Hypothalamus (tissue), 51 donors: ENCODE measurements around the gene DENND1A.
"Not testable (repeated sequence)": the region's sequence is repeated elsewhere in the genome, so short reads cannot be mapped to it uniquely, and the experiment has no call there.

Experiments
- DNase-seq, 51 donors: peaks; one replicate each; lab custom pipeline; 2025; lab: John Stamatoyannopoulos, UW

Gene DENND1A

DNA sequence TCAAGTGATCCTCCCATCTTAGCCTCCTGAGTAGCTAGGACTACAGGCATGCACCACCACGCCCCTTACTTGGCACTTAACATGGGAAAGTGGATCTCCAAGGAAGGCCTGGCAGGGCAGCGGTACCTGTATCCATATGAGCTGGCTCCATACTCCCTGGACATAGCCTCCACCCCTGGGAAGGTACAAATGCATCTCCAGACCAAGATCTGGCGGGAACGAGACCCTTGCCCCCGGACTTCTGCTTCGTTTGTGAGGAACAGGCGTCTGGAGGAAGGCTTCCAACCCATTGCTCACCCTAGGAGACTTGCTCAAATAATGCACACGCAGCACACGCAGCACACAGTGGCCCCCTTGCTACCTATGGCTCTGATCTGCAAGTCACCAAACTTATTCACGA lies 518.7 kb downstream of the DENND1A start:
- no peak for DNase-seq

DNA sequence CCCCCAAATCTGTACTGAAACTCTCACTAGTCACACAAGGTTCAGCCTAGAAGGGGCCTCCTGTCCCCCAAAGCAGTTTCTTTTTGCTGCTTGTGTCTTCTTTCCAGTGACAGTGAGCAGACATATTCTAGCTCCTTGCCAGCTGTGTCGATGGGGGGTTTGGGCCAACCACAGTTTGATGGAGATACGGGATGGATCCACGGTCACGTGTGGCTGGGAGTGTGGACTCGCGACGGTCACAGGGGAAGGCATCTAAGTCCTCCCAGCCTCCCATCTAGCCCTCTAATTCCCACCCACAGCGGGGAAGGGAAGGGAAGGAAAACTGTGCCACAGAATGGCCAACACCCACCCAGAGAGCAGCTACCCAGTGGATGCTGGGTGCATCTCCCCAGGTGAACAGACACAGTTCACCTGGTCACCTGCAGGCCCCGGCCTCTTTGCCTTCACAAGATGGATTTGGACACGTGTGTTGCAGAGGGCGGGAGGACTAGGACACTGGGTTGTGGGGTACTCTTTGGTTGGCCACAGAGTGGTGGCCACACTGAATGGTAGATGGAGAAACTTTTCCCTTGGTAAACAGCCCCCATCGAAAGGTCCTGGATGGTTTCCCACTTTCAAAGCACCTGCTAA lies 519.5 kb downstream of the DENND1A start:
- DNase-seq = no peak

DNA sequence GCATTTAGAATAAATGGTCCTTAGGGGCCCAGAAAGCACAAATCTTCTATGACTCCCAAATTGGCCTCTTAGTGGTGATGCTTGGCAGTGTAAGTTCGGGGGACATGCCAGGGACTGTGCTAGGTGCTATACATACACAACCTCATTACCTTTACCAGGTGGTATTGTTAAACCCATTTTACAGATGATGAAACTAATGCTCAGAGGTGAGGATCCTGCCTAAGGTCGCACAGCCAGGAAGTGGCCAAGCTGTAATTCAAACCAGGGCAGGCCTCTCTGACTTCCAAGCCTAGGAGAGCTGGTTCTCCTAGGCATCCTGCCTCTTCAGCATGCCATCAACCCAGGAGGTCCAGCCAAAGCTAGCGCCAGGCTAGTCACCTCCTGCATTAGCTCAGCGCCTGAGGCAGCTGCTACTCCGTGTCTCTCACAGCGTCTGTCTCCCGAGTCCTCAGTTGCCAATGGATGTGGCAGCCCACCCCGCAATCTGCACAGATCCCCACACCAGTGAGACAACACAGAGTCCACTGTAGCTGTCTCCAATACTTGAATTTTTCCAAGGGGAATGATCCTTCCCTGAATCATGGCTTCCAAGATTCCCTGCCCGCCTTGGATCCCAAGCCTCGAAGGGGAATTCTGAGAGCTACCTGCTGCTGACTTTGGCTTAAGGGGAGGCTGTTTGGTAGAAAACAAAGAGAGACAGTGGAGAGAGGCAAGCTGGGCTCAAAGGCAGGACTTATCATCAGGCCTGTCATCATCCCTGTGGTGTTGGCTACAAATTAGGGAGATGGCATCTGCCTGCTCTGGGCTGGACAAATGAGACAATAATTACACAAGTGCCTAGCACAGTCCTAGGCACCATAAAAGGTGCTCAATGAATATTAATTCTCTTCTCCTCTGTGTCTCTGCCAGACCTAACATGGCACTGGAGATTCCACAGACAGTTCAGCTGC lies 521.3 kb downstream of the DENND1A start:
- no peak for DNase-seq

DNA sequence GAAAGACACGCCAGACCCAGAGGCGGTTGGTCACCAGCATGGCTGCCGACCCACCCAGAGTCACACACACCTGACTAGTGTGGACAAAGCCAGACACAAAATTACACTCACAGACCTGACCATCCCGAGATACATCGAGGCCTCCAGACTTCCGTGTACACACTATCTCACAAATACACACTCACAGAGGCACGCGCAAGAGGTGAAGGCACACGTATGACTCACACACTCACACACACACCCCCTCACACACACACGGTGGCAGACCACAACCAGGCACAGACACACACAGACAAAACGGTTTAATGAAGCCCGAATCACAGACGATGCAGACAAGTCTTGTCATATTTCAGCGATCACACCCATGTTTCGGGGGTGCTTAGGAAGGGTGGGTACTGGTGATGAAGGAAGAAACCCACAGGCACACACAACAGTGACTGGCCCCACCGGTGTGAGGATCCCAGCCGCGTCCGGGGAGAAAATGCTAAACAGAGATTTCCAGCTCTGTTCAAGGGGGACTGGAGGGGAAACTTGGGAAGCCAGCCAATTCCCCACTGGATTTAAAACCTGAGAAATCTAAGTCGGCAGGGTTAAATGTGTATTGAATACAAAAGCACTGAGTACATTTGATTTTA lies 522.6 kb downstream of the DENND1A start:
- no peak for DNase-seq

DNA sequence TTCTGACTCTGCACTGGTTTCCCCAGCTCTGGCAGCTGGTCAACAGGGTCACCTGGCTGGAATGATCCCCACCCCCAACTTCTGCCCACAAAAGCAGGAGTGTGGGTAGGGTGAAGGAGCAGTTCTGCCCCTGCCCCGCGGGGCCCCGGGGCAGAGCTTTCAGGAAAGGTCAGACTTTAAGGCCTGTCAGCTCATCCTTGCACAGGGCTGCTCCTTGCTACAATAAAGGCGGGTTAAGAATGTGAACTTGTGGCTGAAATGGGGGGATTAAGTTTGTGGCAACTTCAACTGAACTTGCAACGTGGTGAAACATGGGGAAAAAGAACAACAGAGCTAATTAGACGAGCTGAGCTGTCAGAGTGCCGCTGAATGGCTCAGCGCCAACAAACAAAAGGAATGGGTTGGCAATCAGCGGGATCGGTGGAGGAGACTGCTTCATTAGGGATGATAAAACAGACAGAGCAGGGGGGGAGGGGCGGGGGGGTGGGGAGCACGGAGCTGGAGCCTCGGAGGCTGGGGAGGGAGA lies 523.2 kb downstream of the DENND1A start:
- DNase-seq = peak in 2 of 51 donors; percentile 21 to 34

DNA sequence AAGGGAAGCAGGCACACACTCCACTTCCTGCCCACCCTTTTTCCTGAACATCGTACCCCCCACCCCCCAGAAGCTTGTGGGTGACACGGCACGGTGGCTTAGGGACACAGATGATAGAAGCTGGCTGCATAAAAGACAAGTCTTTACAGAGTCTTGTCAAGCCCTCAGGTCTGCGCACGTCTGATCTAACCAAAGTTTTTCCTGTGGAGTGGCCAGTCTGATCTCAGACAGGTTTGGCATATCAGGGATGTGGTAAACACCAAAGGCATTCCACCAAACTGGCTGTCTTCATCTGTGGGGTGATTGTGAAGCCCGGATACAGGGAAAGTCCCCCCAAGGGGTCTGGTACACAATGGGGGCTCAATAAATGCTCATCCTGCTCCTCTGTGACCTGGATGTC lies 523.9 kb downstream of the DENND1A start:
- no peak for DNase-seq

DNA sequence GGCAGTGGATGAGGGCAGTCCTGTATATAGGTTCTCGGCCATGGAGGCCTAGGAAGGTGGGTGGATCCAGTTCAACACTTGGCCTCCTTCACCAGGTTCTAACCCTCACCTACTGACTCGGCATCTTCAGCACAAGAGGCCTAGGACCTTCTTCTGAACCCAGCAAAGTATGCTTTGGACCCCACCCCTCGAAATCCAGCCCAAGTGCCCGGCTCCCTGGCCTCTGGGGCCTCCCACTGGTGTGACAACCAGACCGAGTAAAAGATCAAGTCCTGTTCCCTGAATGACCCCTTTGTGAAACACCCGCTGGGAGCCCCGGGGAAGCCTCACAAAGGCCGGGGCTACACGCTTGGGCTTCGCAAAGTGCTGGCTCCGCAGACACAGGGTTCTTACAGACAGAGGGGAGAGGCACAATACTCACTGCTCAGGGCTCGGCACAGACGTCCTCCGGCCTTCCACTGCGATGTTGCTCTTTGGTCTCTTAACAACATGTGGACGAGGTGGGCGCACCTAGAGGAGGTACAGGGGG lies 526.9 kb downstream of the DENND1A start:
- DNase-seq = peak in 10 of 51 donors; percentile 8 to 62 (median 25)

DNA sequence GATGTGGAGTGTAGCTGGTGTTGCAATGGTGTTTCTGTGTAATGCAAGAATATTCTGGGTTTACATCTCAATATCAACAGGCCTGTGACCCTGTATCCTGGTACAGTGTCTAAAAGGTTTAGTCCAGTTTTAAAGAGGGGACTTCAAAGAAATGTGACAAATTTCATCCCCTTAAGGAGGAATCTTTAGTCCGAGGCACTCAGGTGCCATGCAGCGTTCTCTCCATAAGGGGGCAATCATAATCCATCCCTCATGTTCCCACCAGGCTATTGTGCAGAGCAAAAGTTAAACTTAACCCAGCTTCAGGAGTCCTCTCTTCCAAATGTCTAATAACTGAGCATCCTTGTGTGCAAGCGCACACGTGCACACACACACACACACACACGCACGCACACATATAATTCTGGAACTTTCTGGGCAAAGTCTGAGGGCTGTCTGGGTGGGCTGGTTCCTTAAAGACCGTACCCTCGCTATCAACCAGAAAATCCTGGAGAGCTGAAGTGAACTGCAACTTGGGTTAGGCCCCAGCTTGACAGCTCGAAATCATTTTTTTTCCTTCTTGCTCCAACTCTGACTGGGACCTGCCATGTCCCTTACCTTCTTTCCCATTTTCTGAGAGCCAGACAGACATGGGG lies 527.9 kb downstream of the DENND1A start:
- DNase-seq = peak in 10 of 51 donors; percentile 16 to 59 (median 24)

DNA sequence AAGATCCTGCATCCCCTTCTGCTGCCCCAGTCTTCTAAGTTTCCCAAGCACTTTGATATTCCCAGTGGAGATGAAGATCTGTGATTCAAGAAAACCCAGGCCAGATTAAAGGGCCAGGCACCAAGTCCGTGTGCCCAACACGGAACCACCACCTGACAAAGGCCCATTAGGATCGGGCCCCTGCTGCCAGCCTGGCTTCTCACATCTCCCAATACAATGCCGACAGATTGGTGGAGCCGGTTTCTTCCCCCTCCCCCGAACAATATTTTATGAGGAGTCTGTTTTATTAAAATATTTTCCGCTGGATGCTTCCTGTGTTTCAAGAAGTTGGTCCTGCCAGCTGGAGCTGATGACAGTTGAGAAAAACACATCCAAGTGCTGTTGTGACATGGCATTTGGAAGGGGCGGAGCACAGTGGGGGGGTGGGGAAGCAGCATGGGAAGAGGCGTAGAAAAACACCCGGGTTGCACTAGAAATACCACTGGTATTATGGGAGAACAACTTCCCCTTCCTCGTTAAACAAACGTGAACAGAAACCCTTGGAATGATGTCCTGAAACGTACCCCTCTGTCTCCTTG lies 528.9 kb downstream of the DENND1A start:
- DNase-seq = no peak

DNA sequence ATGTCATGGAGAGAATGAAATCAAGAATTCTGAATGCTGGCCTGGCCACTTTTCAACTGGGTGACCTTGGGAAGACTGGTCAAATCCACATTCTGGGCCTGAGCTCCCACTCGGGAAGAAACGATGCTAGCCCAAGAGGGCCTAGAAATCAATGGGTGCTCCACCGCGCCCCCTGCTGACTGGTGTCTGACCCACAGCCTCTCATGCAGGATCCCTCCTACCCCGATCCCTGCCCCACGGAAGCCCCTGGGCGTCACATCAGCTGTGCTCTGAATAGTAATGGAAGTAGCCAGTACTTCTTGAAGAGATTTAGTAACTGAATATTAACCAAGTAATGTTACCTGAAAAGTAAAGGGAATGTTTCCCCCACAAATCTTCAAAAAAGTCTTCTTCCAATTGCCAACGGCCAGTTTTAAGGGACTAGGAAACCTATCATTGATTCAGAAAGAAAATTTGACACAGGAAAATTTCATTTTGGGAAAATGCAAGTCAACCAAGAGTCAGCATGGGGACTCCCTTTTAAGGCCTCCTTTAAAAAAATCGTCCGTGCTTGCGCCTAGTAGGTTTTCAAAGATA lies 530.0 kb downstream of the DENND1A start:
- peak in 1 of 51 donors; percentile 14 for DNase-seq

DNA sequence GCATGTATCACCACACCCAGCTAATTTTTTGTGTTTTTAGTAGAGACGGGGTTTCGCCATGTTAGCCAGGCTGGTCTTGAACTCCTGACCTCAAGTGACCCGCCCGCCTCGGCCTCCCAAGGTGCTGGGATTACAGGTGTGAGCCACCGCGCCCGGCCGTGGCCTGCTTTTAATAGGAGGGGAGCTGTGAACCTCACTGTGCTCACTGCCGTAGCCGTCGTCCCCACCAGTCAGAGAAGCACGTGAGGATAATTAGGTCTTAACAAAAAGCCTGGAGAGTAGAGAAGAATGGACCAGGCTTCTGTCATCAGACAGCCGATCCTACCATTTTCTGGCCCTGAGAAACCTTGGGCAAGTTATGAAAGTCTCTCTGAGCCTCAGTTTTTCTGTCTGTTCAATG lies 531.0 kb downstream of the DENND1A start:
- DNase-seq = not testable (repeated sequence)

DNA sequence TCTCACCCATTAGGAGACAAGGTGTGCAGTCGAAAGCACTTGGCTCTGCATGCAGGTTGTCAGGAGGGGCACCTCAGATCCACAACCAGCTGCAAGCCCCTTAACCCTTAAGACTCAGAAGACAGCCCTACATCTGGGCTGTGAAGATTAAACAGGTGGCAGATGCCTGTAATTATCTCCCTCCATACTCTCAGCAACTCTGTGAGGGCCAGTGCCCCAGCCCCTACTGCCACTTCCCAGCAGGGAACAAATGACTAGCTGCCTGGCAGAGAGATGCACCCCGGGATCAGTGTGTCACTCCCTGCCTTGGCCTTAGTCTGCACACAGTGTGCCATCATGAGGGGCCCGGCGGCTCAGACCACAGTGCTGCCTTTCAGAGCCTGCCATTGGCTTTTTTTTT lies 532.0 kb downstream of the DENND1A start:
- DNase-seq = no peak

DNA sequence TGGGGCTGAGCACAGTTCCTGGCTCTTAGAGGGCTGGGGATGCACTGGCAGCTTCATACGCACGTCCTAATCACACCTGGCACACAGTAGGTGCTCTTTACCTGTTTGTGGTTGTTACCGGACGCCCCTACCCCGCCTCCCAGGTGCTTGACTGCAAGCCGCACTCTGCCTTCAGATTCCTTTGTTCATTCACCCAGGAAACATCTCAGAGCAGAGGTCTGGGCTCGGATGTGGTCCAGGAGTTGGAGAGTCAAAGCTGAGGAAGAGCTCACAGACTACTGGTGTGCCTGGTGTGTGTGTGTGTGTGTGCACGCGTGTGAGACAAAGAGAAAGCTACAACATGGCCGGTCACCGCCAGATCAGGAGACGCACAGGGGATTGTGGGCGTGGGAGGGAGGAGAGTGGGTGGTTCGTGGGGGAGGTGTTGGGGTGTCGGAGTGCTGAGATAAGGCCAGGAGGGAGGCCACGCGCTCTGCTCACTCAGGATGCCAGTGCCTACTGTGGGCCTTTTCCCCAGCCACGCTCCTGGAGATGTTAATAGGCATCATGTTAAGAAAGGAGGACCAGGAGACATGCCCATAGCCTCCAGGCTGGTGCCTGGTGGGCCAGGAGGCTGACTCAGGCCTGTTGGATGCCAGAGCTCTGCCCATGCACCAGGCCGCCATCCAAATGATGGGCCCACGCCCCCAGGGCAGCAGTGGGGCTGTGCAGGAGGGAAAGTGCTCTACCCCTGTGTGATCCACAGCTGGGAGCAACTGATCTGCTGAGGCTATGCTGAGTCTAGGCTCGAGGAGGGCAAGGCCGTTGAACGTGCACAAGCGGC lies 534.0 kb downstream of the DENND1A start:
- no peak for DNase-seq

DNA sequence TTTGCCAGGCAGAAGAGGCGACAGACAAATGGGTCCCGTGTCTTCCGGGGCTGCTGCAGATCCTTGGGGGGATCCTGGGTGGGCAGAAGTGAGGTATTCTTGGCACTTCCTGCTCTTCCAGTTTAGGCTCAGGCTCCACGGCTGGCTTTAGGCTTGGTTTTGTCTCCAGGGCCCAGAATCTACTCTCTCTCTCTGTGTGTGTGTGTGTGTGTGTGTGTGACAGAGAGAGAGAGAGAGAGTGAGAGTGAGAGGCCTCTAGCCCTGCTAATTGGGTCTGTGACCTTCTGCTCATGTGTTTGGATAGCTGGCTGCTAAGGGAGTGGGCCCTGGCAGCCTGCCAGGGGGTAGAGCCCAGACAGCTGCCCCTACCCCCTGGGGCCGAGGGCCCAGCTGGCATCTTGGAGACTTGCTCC lies 534.6 kb downstream of the DENND1A start:
- DNase-seq = no peak

DNA sequence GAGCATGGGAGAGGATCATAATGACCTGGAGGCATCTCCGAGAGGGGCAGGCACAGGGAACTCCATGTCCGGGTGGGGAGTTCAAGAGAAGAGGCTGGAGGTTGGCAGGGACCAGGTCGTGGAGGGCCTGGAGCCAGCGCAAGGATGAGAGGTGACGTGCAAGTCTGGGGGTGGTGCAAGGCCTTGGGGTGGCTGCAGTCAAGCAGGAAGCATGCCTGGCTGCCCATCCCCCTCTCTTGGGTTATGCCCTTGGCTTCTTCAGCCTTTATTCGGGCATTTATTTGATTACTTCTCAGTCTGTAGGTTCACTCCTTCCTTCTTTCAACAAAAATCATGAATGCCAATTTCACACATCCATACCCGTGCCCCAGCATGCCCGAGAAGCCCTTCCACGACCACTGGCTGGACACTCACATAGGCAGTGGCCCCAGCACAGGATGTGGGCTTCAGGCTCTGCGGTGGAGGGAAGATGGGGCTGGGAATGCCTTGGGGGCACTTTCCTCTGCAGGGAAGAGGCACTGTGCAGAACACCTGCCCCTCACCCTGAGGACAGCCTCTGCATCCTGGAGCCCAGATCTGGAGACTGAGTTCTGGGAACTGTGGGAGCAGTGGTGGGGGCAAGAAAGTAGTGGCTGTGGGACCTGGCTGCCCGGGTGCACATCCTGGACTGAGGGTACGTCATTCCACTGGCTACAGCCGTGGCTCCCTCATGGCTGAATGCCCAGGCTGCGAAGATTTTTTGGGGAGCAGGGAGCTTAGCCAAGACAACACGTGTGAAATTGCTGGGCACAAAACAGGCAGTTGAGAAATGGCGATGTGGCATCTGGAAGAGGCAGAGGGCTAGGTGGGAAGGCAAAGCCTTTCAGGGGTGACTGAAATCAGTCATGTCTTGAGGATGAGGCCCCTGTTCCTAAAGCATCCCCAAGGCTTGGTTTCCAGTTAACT lies 535.4 kb downstream of the DENND1A start:
- DNase-seq = no peak

DNA sequence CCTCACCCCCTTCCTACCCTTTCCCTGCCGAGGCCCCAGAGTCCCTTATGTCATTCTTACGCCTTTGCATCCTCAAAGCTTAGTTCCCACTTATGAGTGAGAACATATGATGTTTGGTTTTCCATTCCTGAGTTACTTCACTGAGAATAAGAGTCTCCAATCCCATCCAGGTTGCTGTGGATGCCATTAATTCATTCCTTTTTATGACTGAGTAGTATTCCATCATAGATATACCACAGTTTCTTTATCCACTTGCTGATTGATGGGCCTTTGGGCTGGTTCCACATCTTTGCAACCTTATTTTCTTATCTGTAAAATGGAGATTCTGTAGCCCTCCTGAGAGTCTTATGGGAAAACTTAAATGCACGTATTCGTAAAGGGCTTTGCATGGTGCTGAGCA lies 537.1 kb downstream of the DENND1A start:
- DNase-seq = no peak

DNA sequence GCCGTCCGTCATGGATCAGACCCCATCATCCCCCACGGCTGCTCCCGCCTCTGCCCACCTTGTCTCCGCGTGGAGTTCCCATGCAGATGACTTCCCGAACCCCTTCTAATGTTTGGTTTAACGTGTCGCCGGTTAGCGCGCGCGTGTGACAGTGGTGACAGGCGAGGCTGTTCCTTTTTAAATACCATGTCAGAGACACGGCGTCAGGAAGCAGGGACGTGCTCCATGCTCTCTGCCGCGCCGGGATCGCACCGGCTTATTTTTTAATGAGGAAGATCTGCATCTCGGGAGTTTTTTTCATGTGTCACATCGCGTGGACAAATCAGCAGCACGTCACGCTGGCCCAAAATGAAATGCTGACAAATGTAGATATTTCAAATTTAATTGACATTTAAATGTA lies 538.0 kb downstream of the DENND1A start:
- DNase-seq = no peak

DNA sequence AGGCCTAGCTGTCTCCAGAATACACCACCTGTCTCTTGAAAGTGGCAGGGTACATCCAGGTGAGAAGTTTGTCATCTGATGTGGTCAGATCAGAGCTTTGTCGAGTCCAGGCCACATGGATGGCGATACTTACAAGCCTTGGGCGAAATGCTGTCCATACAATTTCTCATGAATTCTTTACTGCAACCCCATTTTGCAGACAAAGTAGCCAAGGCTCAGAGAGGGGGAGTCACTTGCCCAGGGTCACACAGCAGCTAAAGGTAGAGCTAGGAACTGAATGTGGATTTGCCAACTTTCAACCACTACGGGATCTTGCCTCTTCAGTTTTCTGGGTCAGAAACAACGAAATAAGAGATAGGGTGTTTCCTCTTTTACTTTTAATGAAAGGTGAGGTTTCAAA lies 538.7 kb downstream of the DENND1A start:
- no peak for DNase-seq
